ENCODE data around the gene MAST4.

The MAST4 gene

GRCh38 chr5:66595756-66596635 is at the start of gene MAST4:
Gene MAST4, plus strand, starts transcription at chr5:66596393. Its CDS starts 263 bp downstream, at chr5:66596656.
- peak; percentile 71 for DNase-seq

GRCh38 chr5:66546541-66546940 is 49.7 kb upstream of the MAST4 start:
- no peak for DNase-seq

- no peak for DNase-seq
Measured at GRCh38 chr5:66551338-66551737, 44.9 kb upstream of the MAST4 start.

- DNase-seq = no peak
Measured at GRCh38 chr5:66551945-66552344, 44.2 kb upstream of the MAST4 start.

GRCh38 chr5:66553368-66553912 is 42.8 kb upstream of the MAST4 start:
- no peak for DNase-seq

GRCh38 chr5:66553916-66554575 is 42.1 kb upstream of the MAST4 start:
- no peak for DNase-seq

DNA sequence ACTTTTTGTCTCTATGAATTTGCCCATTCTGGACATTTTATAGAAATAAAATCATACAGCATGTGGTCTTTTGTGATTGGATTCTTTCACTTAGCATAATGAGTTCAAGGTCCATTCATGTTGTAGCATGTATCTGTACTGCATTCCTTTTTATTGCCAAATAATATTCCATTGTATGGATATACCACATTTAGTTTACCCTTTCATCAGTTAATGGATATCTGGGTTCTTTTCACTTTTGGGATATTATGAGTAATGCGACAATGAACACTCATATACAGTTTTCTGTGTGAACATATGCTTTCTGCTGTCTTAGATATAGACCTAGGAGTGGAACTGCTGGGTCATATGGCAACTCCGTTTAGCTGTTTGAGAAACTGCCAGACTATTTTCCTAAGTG is 41.3 kb upstream of the MAST4 start:
- DNase-seq = no peak

DNA sequence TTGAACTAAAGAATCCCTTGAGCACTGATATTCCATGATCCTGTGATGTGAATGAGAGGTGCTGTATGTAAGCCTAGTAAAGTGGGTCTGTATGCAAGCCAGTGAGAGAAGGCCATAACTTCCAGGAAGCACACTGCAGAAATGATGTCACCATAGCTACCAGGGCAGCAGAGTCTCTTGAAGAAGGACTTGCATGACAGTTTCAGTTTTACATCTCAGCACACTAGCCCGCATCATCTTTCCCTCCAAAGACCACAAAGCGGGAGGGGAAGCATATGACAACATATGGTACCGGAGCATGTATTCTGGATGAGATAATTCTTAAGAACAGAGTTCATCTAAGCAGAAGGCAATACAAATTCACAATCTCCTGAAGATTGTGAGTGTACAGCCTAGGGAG is 37.6 kb upstream of the MAST4 start:
- DNase-seq = no peak

- no peak for DNase-seq
Measured at GRCh38 chr5:66560371-66560770, 35.8 kb upstream of the MAST4 start.

- no peak for DNase-seq
Measured at GRCh38 chr5:66561256-66561990, 34.8 kb upstream of the MAST4 start.

DNA sequence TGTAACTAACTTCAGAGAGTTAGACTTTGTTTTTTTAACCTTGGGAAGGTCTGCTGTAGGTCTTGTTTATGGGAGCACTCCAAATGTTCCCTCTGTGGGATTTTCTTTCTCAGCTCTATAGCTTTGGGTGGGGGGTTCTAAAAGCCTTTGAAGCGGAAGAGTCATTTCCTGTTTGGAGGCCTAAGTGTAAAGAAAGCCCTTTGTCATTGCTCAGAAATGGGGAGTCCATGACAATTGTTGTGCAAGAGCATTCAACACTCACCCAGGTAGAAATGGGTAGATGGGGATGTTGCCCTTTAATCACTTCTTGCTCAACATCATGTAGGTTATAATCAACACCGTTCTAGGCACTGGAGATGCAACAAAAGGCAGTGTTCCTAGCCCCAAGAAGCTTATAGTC is 30.3 kb upstream of the MAST4 start:
- DNase-seq = no peak

GRCh38 chr5:66567474-66567873 is 28.7 kb upstream of the MAST4 start:
- no peak for DNase-seq

DNA sequence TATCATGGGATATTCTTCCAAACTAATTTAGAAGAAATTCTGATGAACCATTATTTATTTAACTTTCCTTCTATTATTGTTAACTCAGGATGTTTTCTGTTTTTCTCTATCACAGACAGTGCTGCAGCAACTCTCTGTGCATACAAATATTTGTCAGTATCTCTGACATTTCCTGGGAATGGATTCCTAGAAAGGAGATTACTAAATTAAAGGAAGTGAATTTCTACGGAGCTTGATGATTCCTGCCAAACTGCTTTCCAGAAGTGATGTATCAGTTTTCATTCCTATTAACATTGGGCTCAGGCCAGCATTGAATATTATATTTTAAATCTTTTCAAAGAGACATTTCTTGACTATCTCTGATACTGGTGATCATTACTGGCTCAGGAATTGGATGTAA is 26.0 kb upstream of the MAST4 start:
- DNase-seq = no peak

GRCh38 chr5:66573733-66574132 is 22.5 kb upstream of the MAST4 start:
- no peak for DNase-seq

DNA sequence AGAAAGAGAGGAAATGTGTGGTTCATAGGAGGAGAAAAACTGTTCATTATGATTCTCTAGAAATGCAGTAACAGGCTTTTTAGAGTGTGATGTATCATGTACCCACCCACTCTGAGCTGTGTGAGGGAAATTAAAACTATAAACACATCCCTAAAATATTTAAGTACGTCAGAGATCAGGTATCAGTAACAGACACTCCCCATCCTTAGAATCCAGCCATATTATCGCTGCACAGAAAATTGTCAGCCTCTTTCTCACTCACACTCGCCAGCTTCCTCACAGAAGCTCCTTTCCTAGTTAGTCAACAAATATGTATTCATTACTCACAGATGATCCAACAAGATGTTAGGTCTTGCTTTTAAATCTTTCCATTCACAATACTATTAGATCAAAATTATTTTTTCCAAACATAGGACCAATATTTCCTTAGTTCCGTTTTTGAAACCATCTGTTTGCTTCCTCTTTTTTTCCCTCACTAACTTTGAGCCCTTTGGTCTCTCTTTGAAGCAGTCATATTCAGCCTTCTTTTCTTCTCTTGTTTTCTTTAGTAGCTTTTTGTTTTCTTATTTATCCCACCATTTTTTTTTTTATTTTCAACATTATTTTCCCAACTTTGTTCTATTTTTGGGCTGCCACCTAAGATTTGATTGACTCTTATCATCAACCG is 13.6 kb upstream of the MAST4 start:
- no peak for DNase-seq

GRCh38 chr5:66585291-66585690 is 10.9 kb upstream of the MAST4 start:
- no peak for DNase-seq

DNA sequence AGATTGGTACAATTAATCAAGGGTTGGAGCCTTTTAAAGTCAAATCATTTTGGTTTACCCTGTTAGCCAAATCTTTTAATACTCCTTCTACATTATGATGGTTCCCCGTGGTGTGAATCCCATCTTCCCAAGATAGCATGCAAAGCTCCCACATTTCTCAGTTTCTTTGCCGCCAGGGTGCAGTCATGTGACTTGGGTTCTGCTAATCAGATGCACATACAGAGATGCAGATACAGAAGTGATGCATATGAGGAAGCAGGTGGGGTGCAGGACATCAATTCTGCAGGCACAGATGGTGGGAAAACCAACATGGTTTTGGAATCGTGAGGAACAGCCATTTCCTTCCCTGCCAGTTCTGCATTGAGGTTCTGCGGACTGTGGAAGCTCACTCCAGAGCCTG is 8.4 kb upstream of the MAST4 start:
- DNase-seq = no peak

GRCh38 chr5:66596636-66597182 is 516 bp downstream of the MAST4 start:
- DNase-seq = no peak

GRCh38 chr5:66597183-66597757 is 1.1 kb downstream of the MAST4 start:
- peak; percentile 24 for DNase-seq

- DNase-seq = no peak
Measured at GRCh38 chr5:66602621-66603020, 6.4 kb downstream of the MAST4 start.

DNA sequence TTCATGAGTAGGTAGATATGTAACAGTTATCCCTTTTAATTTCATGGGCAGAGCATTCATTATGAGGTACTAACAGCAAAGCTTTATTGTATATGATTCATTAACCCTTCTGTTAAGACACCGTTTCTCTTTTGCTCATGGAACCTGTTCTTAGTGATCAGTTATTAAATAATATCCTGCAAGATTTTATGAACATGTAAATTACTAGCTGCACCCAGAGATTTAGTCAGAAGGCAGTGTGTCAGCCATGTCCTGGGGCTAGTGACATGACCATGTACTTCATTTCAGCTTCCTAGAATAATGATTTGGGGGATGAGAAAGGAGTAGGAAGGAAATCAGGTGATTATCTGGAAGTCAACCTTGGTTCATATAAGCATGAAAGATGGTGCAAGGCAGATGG is 7.0 kb downstream of the MAST4 start:
- no peak for DNase-seq

DNA sequence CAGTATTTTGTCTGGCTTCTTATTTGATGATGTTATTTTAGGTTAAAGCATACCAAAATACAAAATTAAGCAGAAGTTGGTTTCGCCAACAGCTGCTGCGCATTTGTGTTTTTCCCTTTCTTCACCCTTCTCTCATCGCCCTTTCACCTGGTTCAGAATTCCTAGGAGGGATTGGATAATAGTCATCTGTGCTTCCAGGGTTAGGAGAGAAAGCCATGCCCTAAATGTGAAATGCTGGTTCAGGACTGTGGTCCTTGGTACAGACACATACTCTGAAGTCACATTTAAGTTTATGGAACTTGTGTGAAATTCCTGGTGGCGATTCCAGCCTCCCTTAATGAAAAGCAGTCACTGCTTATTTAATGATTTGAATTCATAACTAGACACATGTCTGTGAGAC is 7.7 kb downstream of the MAST4 start:
- DNase-seq = no peak
